Measurements from ENCODE around the gene FRYL.

DNA sequence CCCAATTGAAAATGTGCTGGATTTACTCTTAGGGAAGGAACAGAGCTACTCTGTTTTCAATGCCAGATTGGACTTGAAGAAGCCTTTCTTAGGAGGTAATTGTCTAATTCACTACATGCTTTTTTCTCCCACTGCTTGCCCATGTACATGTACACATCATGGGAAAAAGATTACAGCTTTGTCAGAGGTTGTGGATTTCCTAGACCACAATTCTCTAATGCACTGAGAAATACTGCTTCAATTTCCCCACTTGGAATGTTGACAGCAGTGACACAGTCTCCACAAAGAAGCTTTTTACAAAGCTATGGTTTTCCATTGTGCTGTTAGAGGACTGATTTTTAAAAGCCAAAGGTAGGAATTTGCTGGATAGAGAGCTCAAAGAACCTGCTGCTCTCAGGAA is 270.5 kb downstream of the FRYL start:
- TF ChIP-seq, protein P1, sequence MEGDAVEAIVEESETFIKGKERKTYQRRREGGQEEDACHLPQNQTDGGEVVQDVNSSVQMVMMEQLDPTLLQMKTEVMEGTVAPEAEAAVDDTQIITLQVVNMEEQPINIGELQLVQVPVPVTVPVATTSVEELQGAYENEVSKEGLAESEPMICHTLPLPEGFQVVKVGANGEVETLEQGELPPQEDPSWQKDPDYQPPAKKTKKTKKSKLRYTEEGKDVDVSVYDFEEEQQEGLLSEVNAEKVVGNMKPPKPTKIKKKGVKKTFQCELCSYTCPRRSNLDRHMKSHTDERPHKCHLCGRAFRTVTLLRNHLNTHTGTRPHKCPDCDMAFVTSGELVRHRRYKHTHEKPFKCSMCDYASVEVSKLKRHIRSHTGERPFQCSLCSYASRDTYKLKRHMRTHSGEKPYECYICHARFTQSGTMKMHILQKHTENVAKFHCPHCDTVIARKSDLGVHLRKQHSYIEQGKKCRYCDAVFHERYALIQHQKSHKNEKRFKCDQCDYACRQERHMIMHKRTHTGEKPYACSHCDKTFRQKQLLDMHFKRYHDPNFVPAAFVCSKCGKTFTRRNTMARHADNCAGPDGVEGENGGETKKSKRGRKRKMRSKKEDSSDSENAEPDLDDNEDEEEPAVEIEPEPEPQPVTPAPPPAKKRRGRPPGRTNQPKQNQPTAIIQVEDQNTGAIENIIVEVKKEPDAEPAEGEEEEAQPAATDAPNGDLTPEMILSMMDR (IDR thresholded peaks at IDR 0.05; ENCODE audit: poor library complexity, severe bottlenecking) = no peak
- TF ChIP-seq SMC3 (conservative IDR thresholded peaks at IDR 0.05; ENCODE audit: poor library complexity) = peak; percentile 15
- TF ChIP-seq POLR2AphosphoS5 (IDR thresholded peaks at IDR 0.05) = peak; percentile 72
- TF ChIP-seq, protein P2, sequence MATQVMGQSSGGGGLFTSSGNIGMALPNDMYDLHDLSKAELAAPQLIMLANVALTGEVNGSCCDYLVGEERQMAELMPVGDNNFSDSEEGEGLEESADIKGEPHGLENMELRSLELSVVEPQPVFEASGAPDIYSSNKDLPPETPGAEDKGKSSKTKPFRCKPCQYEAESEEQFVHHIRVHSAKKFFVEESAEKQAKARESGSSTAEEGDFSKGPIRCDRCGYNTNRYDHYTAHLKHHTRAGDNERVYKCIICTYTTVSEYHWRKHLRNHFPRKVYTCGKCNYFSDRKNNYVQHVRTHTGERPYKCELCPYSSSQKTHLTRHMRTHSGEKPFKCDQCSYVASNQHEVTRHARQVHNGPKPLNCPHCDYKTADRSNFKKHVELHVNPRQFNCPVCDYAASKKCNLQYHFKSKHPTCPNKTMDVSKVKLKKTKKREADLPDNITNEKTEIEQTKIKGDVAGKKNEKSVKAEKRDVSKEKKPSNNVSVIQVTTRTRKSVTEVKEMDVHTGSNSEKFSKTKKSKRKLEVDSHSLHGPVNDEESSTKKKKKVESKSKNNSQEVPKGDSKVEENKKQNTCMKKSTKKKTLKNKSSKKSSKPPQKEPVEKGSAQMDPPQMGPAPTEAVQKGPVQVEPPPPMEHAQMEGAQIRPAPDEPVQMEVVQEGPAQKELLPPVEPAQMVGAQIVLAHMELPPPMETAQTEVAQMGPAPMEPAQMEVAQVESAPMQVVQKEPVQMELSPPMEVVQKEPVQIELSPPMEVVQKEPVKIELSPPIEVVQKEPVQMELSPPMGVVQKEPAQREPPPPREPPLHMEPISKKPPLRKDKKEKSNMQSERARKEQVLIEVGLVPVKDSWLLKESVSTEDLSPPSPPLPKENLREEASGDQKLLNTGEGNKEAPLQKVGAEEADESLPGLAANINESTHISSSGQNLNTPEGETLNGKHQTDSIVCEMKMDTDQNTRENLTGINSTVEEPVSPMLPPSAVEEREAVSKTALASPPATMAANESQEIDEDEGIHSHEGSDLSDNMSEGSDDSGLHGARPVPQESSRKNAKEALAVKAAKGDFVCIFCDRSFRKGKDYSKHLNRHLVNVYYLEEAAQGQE (IDR thresholded peaks at IDR 0.05; ENCODE audit: borderline replicate concordance) = peak; percentile 99
- TF ChIP-seq EZH2 (IDR thresholded peaks at IDR 0.05; ENCODE audit: borderline replicate concordance, insufficient read depth, low read length, poor library complexity, severe bottlenecking) = no peak
- no peak for TF ChIP-seq EP300 (conservative IDR thresholded peaks at IDR 0.05; ENCODE audit: poor library complexity, severe bottlenecking)
